ENCODE measurements around the gene MAPKAPK2.

- TF ChIP-seq ELF4 (IDR thresholded peaks at IDR 0.05) (no peak), FOXK2 (IDR thresholded peaks at IDR 0.05) (no peak), SP1 (IDR thresholded peaks at IDR 0.05) (no peak)
Observed at GRCh38 chr1:206680279-206680678, 4.4 kb upstream of the MAPKAPK2 start.
